ENCODE measurements around the gene GPRC6A.
"Not testable (repeated sequence)": the region's sequence is repeated elsewhere in the genome, so short reads cannot be mapped to it uniquely, and the experiment has no call there.

GPRC6A gene

GRCh38 chr6:116842459-116842858 is 13.6 kb upstream of the GPRC6A start:
- no peak overlapping the region for H3K9ac ChIP-seq (ENCODE audit: low read depth in 1 of 2, low read length in 2 of 2)
- H3K36me3 ChIP-seq (ENCODE audit: control insufficient read depth in 1 of 2, insufficient read depth in 2 of 2, low read length in 2 of 2): no peaks in the 10 kb centered on the region
- H3K27me3 ChIP-seq (ENCODE audit: control insufficient read depth in 1 of 2, insufficient read depth in 2 of 2, low read length in 2 of 2): no peaks in the 10 kb centered on the region
- no peak overlapping the region for H3K27ac ChIP-seq (ENCODE audit: low read depth, low read length)
- H3K9me3 ChIP-seq (ENCODE audit: control insufficient read depth in 1 of 2, low read length in 2 of 2): no peaks in the 10 kb centered on the region
- H3K4me3 ChIP-seq (ENCODE audit: low read depth in 1 of 2, low read length in 2 of 2): no peak overlapping the region
- H3K4me1 ChIP-seq (ENCODE audit: control insufficient read depth in 1 of 2, insufficient read depth in 2 of 2, low read length in 2 of 2): no peaks in the 10 kb centered on the region

- Histone ChIP-seq H3K4me3 (ENCODE audit: low read depth in 1 of 2, low read length in 2 of 2) (no peak overlapping the region), H3K9ac (ENCODE audit: low read depth in 1 of 2, low read length in 2 of 2) (no peak overlapping the region), H3K4me1 (ENCODE audit: control insufficient read depth in 1 of 2, insufficient read depth in 2 of 2, low read length in 2 of 2) (no peaks in the 10 kb centered on the region)
These were observed 11.2 kb upstream of the GPRC6A start for GRCh38 chr6:116840091-116840490.

GRCh38 chr6:116836606-116837342 is 7.9 kb upstream of the GPRC6A start:
- no peaks in the 10 kb centered on the region for H3K4me1 ChIP-seq (ENCODE audit: control insufficient read depth in 1 of 2, insufficient read depth in 2 of 2, low read length in 2 of 2)
- H3K9ac ChIP-seq (ENCODE audit: low read depth in 1 of 2, low read length in 2 of 2): no peak overlapping the region
- H3K27ac ChIP-seq (ENCODE audit: low read depth, low read length): no peak overlapping the region
- no peaks in the 10 kb centered on the region for H3K27me3 ChIP-seq (ENCODE audit: control insufficient read depth in 1 of 2, insufficient read depth in 2 of 2, low read length in 2 of 2)
- H3K4me3 ChIP-seq (ENCODE audit: low read depth in 1 of 2, low read length in 2 of 2): no peak overlapping the region
- H3K36me3 ChIP-seq (ENCODE audit: control insufficient read depth in 1 of 2, insufficient read depth in 2 of 2, low read length in 2 of 2): no peaks in the 10 kb centered on the region
- no peaks in the 10 kb centered on the region for H3K9me3 ChIP-seq (ENCODE audit: control insufficient read depth in 1 of 2, low read length in 2 of 2)

More at GRCh38 chr6:116840091-116840490, 11.2 kb upstream of the GPRC6A start:
- no peaks in the 10 kb centered on the region for H3K27me3 ChIP-seq (ENCODE audit: control insufficient read depth in 1 of 2, insufficient read depth in 2 of 2, low read length in 2 of 2)
- H3K9me3 ChIP-seq (ENCODE audit: control insufficient read depth in 1 of 2, low read length in 2 of 2): no peaks in the 10 kb centered on the region
- no peak overlapping the region for H3K27ac ChIP-seq (ENCODE audit: low read depth, low read length)
- H3K36me3 ChIP-seq (ENCODE audit: control insufficient read depth in 1 of 2, insufficient read depth in 2 of 2, low read length in 2 of 2): no peaks in the 10 kb centered on the region

- not testable (repeated sequence) for H3K27ac ChIP-seq (ENCODE audit: low read depth, low read length); H3K36me3 ChIP-seq (ENCODE audit: control insufficient read depth in 1 of 2, insufficient read depth in 2 of 2, low read length in 2 of 2); H3K9ac ChIP-seq (ENCODE audit: low read depth in 1 of 2, low read length in 2 of 2); H3K4me3 ChIP-seq (ENCODE audit: low read depth in 1 of 2, low read length in 2 of 2); H3K27me3 ChIP-seq (ENCODE audit: control insufficient read depth in 1 of 2, insufficient read depth in 2 of 2, low read length in 2 of 2); H3K9me3 ChIP-seq (ENCODE audit: control insufficient read depth in 1 of 2, low read length in 2 of 2); H3K4me1 ChIP-seq (ENCODE audit: control insufficient read depth in 1 of 2, insufficient read depth in 2 of 2, low read length in 2 of 2)
These were observed 5.6 kb upstream of the GPRC6A start for GRCh38 chr6:116834526-116834925.

- no peaks in the 10 kb centered on the region for H3K36me3 ChIP-seq (ENCODE audit: control insufficient read depth in 1 of 2, insufficient read depth in 2 of 2, low read length in 2 of 2)
- no peaks in the 10 kb centered on the region for H3K4me1 ChIP-seq (ENCODE audit: control insufficient read depth in 1 of 2, insufficient read depth in 2 of 2, low read length in 2 of 2)
- H3K27ac ChIP-seq (ENCODE audit: low read depth, low read length): no peak overlapping the region
- H3K27me3 ChIP-seq (ENCODE audit: control insufficient read depth in 1 of 2, insufficient read depth in 2 of 2, low read length in 2 of 2): no peaks in the 10 kb centered on the region
- H3K9ac ChIP-seq (ENCODE audit: low read depth in 1 of 2, low read length in 2 of 2): no peak overlapping the region
- H3K4me3 ChIP-seq (ENCODE audit: low read depth in 1 of 2, low read length in 2 of 2): no peak overlapping the region
- no peaks in the 10 kb centered on the region for H3K9me3 ChIP-seq (ENCODE audit: control insufficient read depth in 1 of 2, low read length in 2 of 2)
These were observed 1.2 kb downstream of the GPRC6A start for GRCh38 chr6:116827561-116828240.

GRCh38 chr6:116816336-116816735 is 12.5 kb downstream of the GPRC6A start:
- not testable (repeated sequence) for H3K9ac ChIP-seq (ENCODE audit: low read depth in 1 of 2, low read length in 2 of 2); H3K9me3 ChIP-seq (ENCODE audit: control insufficient read depth in 1 of 2, low read length in 2 of 2)

GRCh38 chr6:116812051-116812650 is 16.7 kb downstream of the GPRC6A start:
- no peaks in the 10 kb centered on the region for H3K36me3 ChIP-seq (ENCODE audit: control insufficient read depth in 1 of 2, insufficient read depth in 2 of 2, low read length in 2 of 2)
- H3K9ac ChIP-seq (ENCODE audit: low read depth in 1 of 2, low read length in 2 of 2): no peak overlapping the region

More at GRCh38 chr6:116816336-116816735, 12.5 kb downstream of the GPRC6A start:
- H3K4me1 ChIP-seq (ENCODE audit: control insufficient read depth in 1 of 2, insufficient read depth in 2 of 2, low read length in 2 of 2); H3K27ac ChIP-seq (ENCODE audit: low read depth, low read length); H3K27me3 ChIP-seq (ENCODE audit: control insufficient read depth in 1 of 2, insufficient read depth in 2 of 2, low read length in 2 of 2); H3K36me3 ChIP-seq (ENCODE audit: control insufficient read depth in 1 of 2, insufficient read depth in 2 of 2, low read length in 2 of 2); H3K4me3 ChIP-seq (ENCODE audit: low read depth in 1 of 2, low read length in 2 of 2): not testable (repeated sequence)

GRCh38 chr6:116801971-116802370 is 26.9 kb downstream of the GPRC6A start:
- no peaks in the 10 kb centered on the region for H3K27me3 ChIP-seq (ENCODE audit: control insufficient read depth in 1 of 2, insufficient read depth in 2 of 2, low read length in 2 of 2)

More at GRCh38 chr6:116812051-116812650, 16.7 kb downstream of the GPRC6A start:
- Histone ChIP-seq H3K4me3 (ENCODE audit: low read depth in 1 of 2, low read length in 2 of 2) (no peak overlapping the region), H3K4me1 (ENCODE audit: control insufficient read depth in 1 of 2, insufficient read depth in 2 of 2, low read length in 2 of 2) (no peaks in the 10 kb centered on the region), H3K9me3 (ENCODE audit: control insufficient read depth in 1 of 2, low read length in 2 of 2) (peaks cover 0 to 4% of the 10 kb centered on the region in 2 donors), H3K27ac (ENCODE audit: low read depth, low read length) (no peak overlapping the region), H3K27me3 (ENCODE audit: control insufficient read depth in 1 of 2, insufficient read depth in 2 of 2, low read length in 2 of 2) (no peaks in the 10 kb centered on the region)

GRCh38 chr6:116799945-116800344 is 28.9 kb downstream of the GPRC6A start:
- H3K4me1 ChIP-seq (ENCODE audit: control insufficient read depth in 1 of 2, insufficient read depth in 2 of 2, low read length in 2 of 2): peaks cover 0 to 6% of the 10 kb centered on the region in 2 donors
- H3K36me3 ChIP-seq (ENCODE audit: control insufficient read depth in 1 of 2, insufficient read depth in 2 of 2, low read length in 2 of 2): no peaks in the 10 kb centered on the region
- H3K9ac ChIP-seq (ENCODE audit: low read depth in 1 of 2, low read length in 2 of 2): no peak overlapping the region
- H3K27me3 ChIP-seq (ENCODE audit: control insufficient read depth in 1 of 2, insufficient read depth in 2 of 2, low read length in 2 of 2): no peaks in the 10 kb centered on the region
- H3K4me3 ChIP-seq (ENCODE audit: low read depth in 1 of 2, low read length in 2 of 2): no peak overlapping the region
- H3K9me3 ChIP-seq (ENCODE audit: control insufficient read depth in 1 of 2, low read length in 2 of 2): no peaks in the 10 kb centered on the region
- H3K27ac ChIP-seq (ENCODE audit: low read depth, low read length): no peak overlapping the region

More at GRCh38 chr6:116801971-116802370, 26.9 kb downstream of the GPRC6A start:
- Histone ChIP-seq H3K9ac (ENCODE audit: low read depth in 1 of 2, low read length in 2 of 2) (no peak overlapping the region), H3K36me3 (ENCODE audit: control insufficient read depth in 1 of 2, insufficient read depth in 2 of 2, low read length in 2 of 2) (no peaks in the 10 kb centered on the region), H3K4me1 (ENCODE audit: control insufficient read depth in 1 of 2, insufficient read depth in 2 of 2, low read length in 2 of 2) (peaks cover 0 to 6% of the 10 kb centered on the region in 2 donors), H3K27ac (ENCODE audit: low read depth, low read length) (no peak overlapping the region), H3K4me3 (ENCODE audit: low read depth in 1 of 2, low read length in 2 of 2) (no peak overlapping the region), H3K9me3 (ENCODE audit: control insufficient read depth in 1 of 2, low read length in 2 of 2) (no peaks in the 10 kb centered on the region)

- no peak overlapping the region for H3K4me3 ChIP-seq (ENCODE audit: low read depth in 1 of 2, low read length in 2 of 2)
- H3K27me3 ChIP-seq (ENCODE audit: control insufficient read depth in 1 of 2, insufficient read depth in 2 of 2, low read length in 2 of 2): no peaks in the 10 kb centered on the region
- peaks cover 0 to 6% of the 10 kb centered on the region in 2 donors for H3K4me1 ChIP-seq (ENCODE audit: control insufficient read depth in 1 of 2, insufficient read depth in 2 of 2, low read length in 2 of 2)
- H3K9ac ChIP-seq (ENCODE audit: low read depth in 1 of 2, low read length in 2 of 2): no peak overlapping the region
- no peaks in the 10 kb centered on the region for H3K9me3 ChIP-seq (ENCODE audit: control insufficient read depth in 1 of 2, low read length in 2 of 2)
- H3K27ac ChIP-seq (ENCODE audit: low read depth, low read length): no peak overlapping the region
- no peaks in the 10 kb centered on the region for H3K36me3 ChIP-seq (ENCODE audit: control insufficient read depth in 1 of 2, insufficient read depth in 2 of 2, low read length in 2 of 2)
These were observed 31.3 kb downstream of the GPRC6A start for GRCh38 chr6:116797585-116797984.
